Liver (tissue), 9 donors: Measurements from ENCODE around the gene KCNJ15. TPM values are rescaled to one million over a fixed set of nuclear protein-coding genes. Genes with fewer than 3 reads are reported as not detected.
"Not testable (repeated sequence)": the region's sequence is repeated elsewhere in the genome, so short reads cannot be mapped to it uniquely, and the experiment has no call there.

ENCODE experiments used
- DNase-seq: peaks from one replicate; pipeline ENCODE4 v3.0.0-alpha.2; 2017; ENCODE audit warnings: low spot score
- H3K27ac ChIP-seq, 2 donors: one replicate each; pipeline ENCODE4 v1.7.0; 2013; ENCODE audit warnings: inconsistent platforms in 2 of 2, low read length in 2 of 2, control low read depth in 1 of 2, low read depth in 1 of 2, mild to moderate bottlenecking in 1 of 2
- H3K27me3 ChIP-seq, 4 donors: one replicate each; pipeline versions ENCODE4 v1.6.1 to v1.7.0; 2013; ENCODE audit warnings: low read length in 3 of 4, inconsistent platforms in 1 of 4, mild to moderate bottlenecking in 1 of 4, moderate library complexity in 1 of 4; ENCODE audit not compliant: control insufficient read depth in 4 of 4, insufficient read depth in 4 of 4
- H3K36me3 ChIP-seq, 4 donors: one replicate each; pipeline versions ENCODE4 v1.6.1 to v1.7.0; 2013; ENCODE audit warnings: low read length in 3 of 4, mild to moderate bottlenecking in 3 of 4, low read depth in 1 of 4, moderate library complexity in 1 of 4; ENCODE audit not compliant: control insufficient read depth in 4 of 4, insufficient read depth in 3 of 4
- H3K4me1 ChIP-seq, 4 donors: one replicate each; pipeline versions ENCODE4 v1.6.1 to v1.7.0; 2013; ENCODE audit warnings: low read length in 3 of 4, mild to moderate bottlenecking in 3 of 4, moderate library complexity in 1 of 4; ENCODE audit not compliant: control insufficient read depth in 4 of 4, insufficient read depth in 4 of 4
- H3K4me3 ChIP-seq, 3 donors: one replicate each; pipeline versions ENCODE4 v1.6.1 to v1.7.0; 2013; ENCODE audit warnings: low read length in 3 of 3, control low read depth in 1 of 3, low read depth in 1 of 3, mild to moderate bottlenecking in 1 of 3
- H3K9ac ChIP-seq, 2 donors: one replicate each; pipeline ENCODE4 v1.7.0; 2013; ENCODE audit warnings: low read length in 2 of 2, mild to moderate bottlenecking in 2 of 2, moderate library complexity in 2 of 2, control low read depth in 1 of 2, low read depth in 1 of 2
- H3K9me3 ChIP-seq, 4 donors: one replicate each; pipeline versions ENCODE4 v1.6.1 to v1.7.0; 2013; ENCODE audit warnings: low read length in 3 of 4; ENCODE audit not compliant: control insufficient read depth in 4 of 4
- EGR1 ChIP-seq, 2 donors: IDR thresholded peaks; 2 replicates each; pipeline ENCODE4 v1.6.1; 2016 to 2018; ENCODE audit warnings: antibody characterized with exemption in 2 of 2, low read depth in 2 of 2
- FOXA1 ChIP-seq: IDR thresholded peaks from 2 replicates; pipeline ENCODE4 v1.6.1; 2016; ENCODE audit warnings: antibody characterized with exemption
- FOXA2 ChIP-seq: IDR thresholded peaks from 2 replicates; pipeline ENCODE4 v1.6.1; 2016; ENCODE audit warnings: antibody characterized with exemption
- HNF4G ChIP-seq: IDR thresholded peaks from 2 replicates; pipeline ENCODE4 v1.6.1; 2016; ENCODE audit warnings: antibody characterized with exemption
- RXRA ChIP-seq, 2 donors: IDR thresholded peaks; 2 replicates each; pipeline ENCODE4 v1.6.1; 2017 to 2018; ENCODE audit warnings: antibody characterized with exemption in 2 of 2, mild to moderate bottlenecking in 1 of 2
- SP1 ChIP-seq: IDR thresholded peaks from 2 replicates; pipeline ENCODE4 v1.6.1; 2018; ENCODE audit warnings: antibody characterized with exemption, mild to moderate bottlenecking
- TAF1 ChIP-seq: conservative IDR thresholded peaks from 2 replicates; pipeline ENCODE4 v1.6.1; 2016; ENCODE audit warnings: antibody characterized with exemption, mild to moderate bottlenecking
- YY1 ChIP-seq: IDR thresholded peaks from 2 replicates; pipeline ENCODE4 v1.6.1; 2016; ENCODE audit warnings: antibody characterized with exemption, mild to moderate bottlenecking
- whole genome bisulfite sequencing: extraction: QIAGEN DNeasy Blood & Tissue Kit; methylation state at CpG from one replicate; pipeline ENCODE4 v1.1.7; 2013; 5-methylcytosine and 5-hydroxymethylcytosine counted together
- polyA plus RNA-seq, 2 donors: library from polyadenylated mRNA; stranded (reverse) in 1 of 2; unstranded in 1 of 2; fragments of 200-250 nt in 1 of 2; fragments of >200 nt in 1 of 2; fragmentation: Nextera tagmentation in 1 of 2; extraction: Ambion mirVana in 1 of 2; gene quantifications; one replicate each; pipeline versions ENCODE4 v1.2.1 to v1.2.3, GENCODE V29; 2013 to 2015
- total RNA-seq, 2 donors: library from RNA; depleted of rRNA; stranded (reverse); fragments of >200 nt; gene quantifications; one replicate each; pipeline ENCODE4 v1.2.3, GENCODE V29; 2014
- TF ChIP-seq, protein P1 (sequence below): IDR thresholded peaks from 2 replicates; pipeline ENCODE4 v1.6.1; 2016; ENCODE audit warnings: antibody characterized with exemption
- TF ChIP-seq, protein P2 (sequence below): IDR thresholded peaks from 2 replicates; pipeline ENCODE4 v1.6.1; 2016; ENCODE audit warnings: antibody characterized with exemption
- TF ChIP-seq, protein P3 (sequence below): IDR thresholded peaks from 2 replicates; pipeline ENCODE4 v1.6.1; 2016; ENCODE audit warnings: antibody characterized with exemption, mild to moderate bottlenecking
- donor health status: healthy.
- donor health status: healthy.
- donor health status: healthy.
- donor health status: healthy.
- donor health status: healthy.

KCNJ15 gene
- total and polyA plus RNA-seq, 4 donors, result 0.61 to 4.8 (median 2.2) TPM

DNA sequence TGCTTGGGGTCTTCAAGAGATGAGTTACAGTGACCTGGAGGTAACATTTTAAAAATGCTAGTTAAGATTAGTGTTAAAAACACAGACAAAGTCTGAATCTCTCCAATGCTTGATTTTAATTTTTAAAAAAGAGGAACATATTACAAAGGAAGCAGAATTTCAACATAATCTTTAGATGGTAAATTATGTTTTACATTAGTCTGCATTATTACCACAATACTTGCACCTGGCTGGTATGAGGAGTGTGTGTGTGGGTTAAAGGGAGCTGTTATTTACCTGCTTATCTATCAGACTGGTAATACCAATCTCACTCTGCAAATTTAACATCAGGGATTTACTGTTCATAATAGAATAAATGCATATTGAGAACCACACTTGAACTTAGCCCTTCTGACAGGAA, 10.3 kb upstream of the KCNJ15 start:
- TF ChIP-seq, protein P1, sequence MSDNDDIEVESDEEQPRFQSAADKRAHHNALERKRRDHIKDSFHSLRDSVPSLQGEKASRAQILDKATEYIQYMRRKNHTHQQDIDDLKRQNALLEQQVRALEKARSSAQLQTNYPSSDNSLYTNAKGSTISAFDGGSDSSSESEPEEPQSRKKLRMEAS, result no peak
- TF ChIP-seq, protein P2, sequence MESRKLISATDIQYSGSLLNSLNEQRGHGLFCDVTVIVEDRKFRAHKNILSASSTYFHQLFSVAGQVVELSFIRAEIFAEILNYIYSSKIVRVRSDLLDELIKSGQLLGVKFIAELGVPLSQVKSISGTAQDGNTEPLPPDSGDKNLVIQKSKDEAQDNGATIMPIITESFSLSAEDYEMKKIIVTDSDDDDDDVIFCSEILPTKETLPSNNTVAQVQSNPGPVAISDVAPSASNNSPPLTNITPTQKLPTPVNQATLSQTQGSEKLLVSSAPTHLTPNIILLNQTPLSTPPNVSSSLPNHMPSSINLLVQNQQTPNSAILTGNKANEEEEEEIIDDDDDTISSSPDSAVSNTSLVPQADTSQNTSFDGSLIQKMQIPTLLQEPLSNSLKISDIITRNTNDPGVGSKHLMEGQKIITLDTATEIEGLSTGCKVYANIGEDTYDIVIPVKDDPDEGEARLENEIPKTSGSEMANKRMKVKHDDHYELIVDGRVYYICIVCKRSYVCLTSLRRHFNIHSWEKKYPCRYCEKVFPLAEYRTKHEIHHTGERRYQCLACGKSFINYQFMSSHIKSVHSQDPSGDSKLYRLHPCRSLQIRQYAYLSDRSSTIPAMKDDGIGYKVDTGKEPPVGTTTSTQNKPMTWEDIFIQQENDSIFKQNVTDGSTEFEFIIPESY, result no peak
- TF ChIP-seq HNF4G, result no peak
- TF ChIP-seq YY1, result no peak
- TF ChIP-seq TAF1, result no peak
- TF ChIP-seq EGR1 (IDR thresholded peaks at IDR 0.05; ENCODE audit: low read depth in 2 of 2), result no peak
- TF ChIP-seq, protein P3, sequence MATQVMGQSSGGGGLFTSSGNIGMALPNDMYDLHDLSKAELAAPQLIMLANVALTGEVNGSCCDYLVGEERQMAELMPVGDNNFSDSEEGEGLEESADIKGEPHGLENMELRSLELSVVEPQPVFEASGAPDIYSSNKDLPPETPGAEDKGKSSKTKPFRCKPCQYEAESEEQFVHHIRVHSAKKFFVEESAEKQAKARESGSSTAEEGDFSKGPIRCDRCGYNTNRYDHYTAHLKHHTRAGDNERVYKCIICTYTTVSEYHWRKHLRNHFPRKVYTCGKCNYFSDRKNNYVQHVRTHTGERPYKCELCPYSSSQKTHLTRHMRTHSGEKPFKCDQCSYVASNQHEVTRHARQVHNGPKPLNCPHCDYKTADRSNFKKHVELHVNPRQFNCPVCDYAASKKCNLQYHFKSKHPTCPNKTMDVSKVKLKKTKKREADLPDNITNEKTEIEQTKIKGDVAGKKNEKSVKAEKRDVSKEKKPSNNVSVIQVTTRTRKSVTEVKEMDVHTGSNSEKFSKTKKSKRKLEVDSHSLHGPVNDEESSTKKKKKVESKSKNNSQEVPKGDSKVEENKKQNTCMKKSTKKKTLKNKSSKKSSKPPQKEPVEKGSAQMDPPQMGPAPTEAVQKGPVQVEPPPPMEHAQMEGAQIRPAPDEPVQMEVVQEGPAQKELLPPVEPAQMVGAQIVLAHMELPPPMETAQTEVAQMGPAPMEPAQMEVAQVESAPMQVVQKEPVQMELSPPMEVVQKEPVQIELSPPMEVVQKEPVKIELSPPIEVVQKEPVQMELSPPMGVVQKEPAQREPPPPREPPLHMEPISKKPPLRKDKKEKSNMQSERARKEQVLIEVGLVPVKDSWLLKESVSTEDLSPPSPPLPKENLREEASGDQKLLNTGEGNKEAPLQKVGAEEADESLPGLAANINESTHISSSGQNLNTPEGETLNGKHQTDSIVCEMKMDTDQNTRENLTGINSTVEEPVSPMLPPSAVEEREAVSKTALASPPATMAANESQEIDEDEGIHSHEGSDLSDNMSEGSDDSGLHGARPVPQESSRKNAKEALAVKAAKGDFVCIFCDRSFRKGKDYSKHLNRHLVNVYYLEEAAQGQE, result no peak
- H3K4me1 ChIP-seq, result peaks cover 0 to 20% (median 11%) of the 10 kb centered on the region in 4 donors
- H3K27ac ChIP-seq, result no peak overlapping the region
- H3K9ac ChIP-seq, result no peak overlapping the region
- no peak overlapping the region for H3K4me3 ChIP-seq
- no peaks in the 10 kb centered on the region for H3K9me3 ChIP-seq
- no peaks in the 10 kb centered on the region for H3K36me3 ChIP-seq
- H3K27me3 ChIP-seq, result no peaks in the 10 kb centered on the region
- no peak for DNase-seq

DNA sequence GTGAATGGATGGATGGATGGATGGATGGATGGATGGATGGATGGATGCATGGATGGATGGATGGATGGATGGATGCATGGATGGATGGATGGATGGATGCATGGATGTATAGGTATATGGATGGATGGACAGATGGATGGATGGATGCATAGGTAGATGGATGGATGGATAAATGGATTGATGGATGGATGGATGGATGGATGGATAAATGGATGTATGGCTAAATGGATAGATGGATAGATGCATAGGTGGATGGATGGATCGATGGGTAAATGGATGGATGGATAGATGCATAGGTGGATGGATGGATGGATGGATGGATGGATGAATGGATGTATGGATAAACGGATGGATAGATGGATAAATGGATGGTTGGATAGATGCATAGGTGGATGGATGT, 9.7 kb upstream of the KCNJ15 start:
- H3K4me1 ChIP-seq, result peaks cover 0 to 24% (median 14%) of the 10 kb centered on the region in 4 donors
- H3K9ac ChIP-seq, DNase-seq, H3K4me3 ChIP-seq, H3K36me3 ChIP-seq, H3K27ac ChIP-seq, H3K27me3 ChIP-seq, H3K9me3 ChIP-seq: not testable (repeated sequence)
- WGBS, result 84% methylated on average over 2 of the region's 2 CpGs

DNA sequence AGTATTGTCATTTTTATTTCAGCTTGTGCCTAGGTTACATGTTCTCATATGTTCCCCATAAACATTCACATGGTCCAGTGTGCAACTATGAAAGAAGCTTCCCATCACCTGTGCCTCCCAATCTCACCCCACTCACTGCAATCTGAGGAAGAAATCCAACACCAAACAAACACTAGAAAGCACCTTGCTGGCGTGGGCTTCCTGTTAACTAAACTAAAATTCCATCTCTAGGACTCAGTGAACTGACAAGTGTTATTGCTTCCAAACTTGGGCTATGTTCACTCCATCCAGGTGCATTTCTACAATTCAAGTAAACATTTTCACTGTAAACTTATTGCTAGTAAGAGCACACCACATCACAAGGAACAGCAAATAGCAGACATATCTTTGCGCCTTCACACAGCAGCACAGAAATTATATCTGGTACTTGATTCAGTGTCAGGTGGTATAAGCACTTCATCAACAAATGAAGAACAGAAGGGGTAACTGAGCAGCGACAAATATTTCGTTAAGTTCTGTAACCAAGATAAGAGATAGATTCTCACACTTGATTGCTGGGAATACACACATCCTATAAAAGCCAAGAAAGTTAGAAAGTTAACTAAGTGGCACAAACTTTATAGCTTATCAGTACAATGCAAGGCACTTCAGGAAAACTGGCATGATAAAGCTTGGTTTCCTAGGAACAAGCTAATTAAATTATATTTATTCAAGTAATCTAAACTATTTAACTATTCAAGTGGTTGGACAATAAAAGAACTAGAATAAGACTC, 8.9 kb upstream of the KCNJ15 start:
- Histone ChIP-seq H3K27me3 (no peaks in the 10 kb centered on the region), H3K9ac (no peak overlapping the region), H3K9me3 (no peaks in the 10 kb centered on the region), H3K4me1 (peaks cover 0 to 24% (median 14%) of the 10 kb centered on the region in 4 donors), H3K36me3 (no peaks in the 10 kb centered on the region), H3K27ac (no peak overlapping the region), H3K4me3 (no peak overlapping the region)
- 88% methylated on average over 4 of the region's 4 CpGs for WGBS
- DNase-seq, result no peak
- TF ChIP-seq TAF1 (no peak), YY1 (no peak), FOXA2 (no peak), SP1 (no peak), FOXA1 (no peak), RXRA (IDR thresholded peaks at IDR 0.05) (no peak), EGR1 (IDR thresholded peaks at IDR 0.05; ENCODE audit: low read depth in 2 of 2) (no peak)
- TF ChIP-seq, protein P3, result no peak
- TF ChIP-seq, protein P2, result no peak
- TF ChIP-seq, protein P1, result no peak
